Common myeloid progenitor, CD34-positive (primary cell): ENCODE measurements around the gene ITGBL1.
A peak's percentile ranks its signal among the peaks of the same experiment; 100 is the strongest.

Experiments used
- CTCF ChIA-PET: fragments of 350-600 bp; sonication (Branson Sonifier 250); formaldehyde crosslinking; loops from one replicate; lab custom pipeline; 2021; ENCODE audit warnings: antibody characterized with exemption; lab: Charles Lee
- POLR2A ChIA-PET: fragments of 350-600 bp; sonication (Branson Sonifier 250); formaldehyde crosslinking; loops from one replicate; lab custom pipeline; 2021; ENCODE audit warnings: antibody characterized with exemption; lab: Charles Lee
- DNase-seq, 3 donors: peaks; one replicate each; pipeline versions ENCODE4 v3.0.0 to v3.0.0-alpha.2; 2013
- H3K27ac ChIP-seq, 2 experiments: 1 replicate in 1 of 2; 2 replicates in 1 of 2; pipeline ENCODE4 v1.7.0; 2013; ENCODE audit warnings: inconsistent platforms in 2 of 2, low read length in 2 of 2, mild to moderate bottlenecking in 2 of 2, low read depth in 1 of 2, moderate library complexity in 1 of 2; ENCODE audit not compliant: severe bottlenecking in 2 of 2, insufficient read depth in 1 of 2, poor library complexity in 1 of 2
- H3K27me3 ChIP-seq, 5 experiments: replicated peaks in 2 of 5; 1 replicate in 3 of 5; 2 replicates in 2 of 5; pipeline versions ENCODE4 v1.6.1 to v1.7.0; 2013; ENCODE audit warnings: low read length in 4 of 5, mild to moderate bottlenecking in 2 of 5, moderate library complexity in 2 of 5, inconsistent platforms in 1 of 5; ENCODE audit not compliant: insufficient read depth in 5 of 5, control insufficient read depth in 4 of 5
- H3K36me3 ChIP-seq, 4 experiments: 1 replicate in 2 of 4; 2 replicates in 2 of 4; pipeline versions ENCODE4 v1.6.1 to v1.7.0; 2013; ENCODE audit warnings: low read length in 3 of 4, control low read depth in 1 of 4, mild to moderate bottlenecking in 1 of 4; ENCODE audit not compliant: control insufficient read depth in 4 of 4, insufficient read depth in 4 of 4
- H3K4me1 ChIP-seq, 4 experiments: 1 replicate in 3 of 4; 2 replicates in 1 of 4; pipeline versions ENCODE4 v1.6.1 to v1.7.1; 2013; ENCODE audit warnings: low read length in 3 of 4, mild to moderate bottlenecking in 3 of 4, control low read depth in 1 of 4, inconsistent platforms in 1 of 4, moderate library complexity in 1 of 4; ENCODE audit not compliant: control insufficient read depth in 4 of 4, insufficient read depth in 4 of 4; ENCODE audit errors: control extremely low read depth in 1 of 4
- H3K4me3 ChIP-seq, 7 experiments: 1 replicate in 4 of 7; 2 replicates in 3 of 7; pipeline versions ENCODE4 v1.5.1 to v1.7.0; 2013; ENCODE audit warnings: mild to moderate bottlenecking in 7 of 7, low read length in 6 of 7, moderate library complexity in 6 of 7, inconsistent platforms in 2 of 7, low read depth in 2 of 7, control low read depth in 1 of 7; ENCODE audit not compliant: insufficient read depth in 4 of 7, control insufficient read depth in 1 of 7; ENCODE audit errors: extremely low read depth in 1 of 7
- H3K9me3 ChIP-seq, 5 experiments: 1 replicate in 4 of 5; 2 replicates in 1 of 5; pipeline versions ENCODE4 v1.6.1 to v1.7.1; 2013; ENCODE audit warnings: low read length in 4 of 5, mild to moderate bottlenecking in 2 of 5, inconsistent platforms in 1 of 5, low read depth in 1 of 5, moderate library complexity in 1 of 5; ENCODE audit not compliant: control insufficient read depth in 4 of 5, insufficient read depth in 2 of 5; ENCODE audit errors: control extremely low read depth in 1 of 5
- WGBS: methylation state at CpG from one replicate; pipeline ENCODE4 v1.1.5; 2013; ENCODE audit not compliant: insufficient coverage; 5-methylcytosine and 5-hydroxymethylcytosine counted together

ITGBL1 gene

DNA sequence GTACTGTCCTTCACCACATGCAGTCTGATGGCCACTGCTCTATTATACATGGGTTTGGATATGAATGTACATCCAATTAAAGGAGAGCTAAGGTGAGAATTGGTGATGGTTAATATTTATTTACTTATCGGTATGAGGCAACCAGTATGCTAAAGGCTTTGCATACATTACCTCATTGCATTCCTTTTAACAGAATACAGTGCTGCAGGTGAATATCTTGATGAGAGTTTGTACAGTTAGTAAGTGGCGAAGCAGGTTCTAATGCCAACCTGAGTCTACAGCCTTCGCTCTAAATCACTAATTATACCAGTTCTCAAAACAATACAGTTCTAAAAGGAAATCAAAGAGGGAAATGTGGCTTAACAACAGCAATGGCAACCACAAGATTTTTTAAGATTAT lies 284.1 kb downstream of the ITGBL1 start:
- no peaks in the 10 kb centered on the region for H3K36me3 ChIP-seq
- DNase-seq, result no peak
- H3K27ac ChIP-seq, result no peak overlapping the region
- no peaks in the 10 kb centered on the region for H3K27me3 ChIP-seq
- CTCF ChIA-PET, result no interaction called here
- POLR2A ChIA-PET, result no interaction called here
- H3K4me3 ChIP-seq, result no peak overlapping the region
- H3K4me1 ChIP-seq, result no peaks in the 10 kb centered on the region
- no peaks in the 10 kb centered on the region for H3K9me3 ChIP-seq
- no CpG with 5 or more reads among the region's 3 CpGs for WGBS

DNA sequence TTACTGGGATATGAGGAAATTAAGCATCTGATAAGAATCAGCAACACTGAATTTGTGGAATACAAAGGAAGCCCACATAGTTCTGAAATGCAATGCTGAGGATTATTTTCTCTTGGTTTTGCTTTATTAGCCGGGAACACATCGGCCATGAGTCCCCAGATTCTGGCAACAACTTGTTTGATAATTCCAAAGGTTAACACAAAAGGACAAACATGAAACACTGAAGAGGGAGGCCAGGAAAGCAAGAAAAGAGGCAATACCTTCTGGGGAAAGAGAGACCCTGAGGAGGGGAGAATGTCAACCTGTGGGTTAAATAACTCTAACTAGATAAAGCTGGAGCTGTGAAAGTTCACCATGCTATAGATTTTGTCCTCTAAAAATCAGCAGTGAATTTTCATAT lies 285.9 kb downstream of the ITGBL1 start:
- Histone ChIP-seq H3K27me3 (no peaks in the 10 kb centered on the region), H3K4me3 (no peak overlapping the region), H3K4me1 (no peaks in the 10 kb centered on the region), H3K9me3 (no peaks in the 10 kb centered on the region), H3K36me3 (no peaks in the 10 kb centered on the region), H3K27ac (no peak overlapping the region)
- ChIA-PET CTCF (no interaction called here), POLR2A (no interaction called here)
- no peak for DNase-seq
- 94% methylated on average over 2 of the region's 2 CpGs for WGBS

DNA sequence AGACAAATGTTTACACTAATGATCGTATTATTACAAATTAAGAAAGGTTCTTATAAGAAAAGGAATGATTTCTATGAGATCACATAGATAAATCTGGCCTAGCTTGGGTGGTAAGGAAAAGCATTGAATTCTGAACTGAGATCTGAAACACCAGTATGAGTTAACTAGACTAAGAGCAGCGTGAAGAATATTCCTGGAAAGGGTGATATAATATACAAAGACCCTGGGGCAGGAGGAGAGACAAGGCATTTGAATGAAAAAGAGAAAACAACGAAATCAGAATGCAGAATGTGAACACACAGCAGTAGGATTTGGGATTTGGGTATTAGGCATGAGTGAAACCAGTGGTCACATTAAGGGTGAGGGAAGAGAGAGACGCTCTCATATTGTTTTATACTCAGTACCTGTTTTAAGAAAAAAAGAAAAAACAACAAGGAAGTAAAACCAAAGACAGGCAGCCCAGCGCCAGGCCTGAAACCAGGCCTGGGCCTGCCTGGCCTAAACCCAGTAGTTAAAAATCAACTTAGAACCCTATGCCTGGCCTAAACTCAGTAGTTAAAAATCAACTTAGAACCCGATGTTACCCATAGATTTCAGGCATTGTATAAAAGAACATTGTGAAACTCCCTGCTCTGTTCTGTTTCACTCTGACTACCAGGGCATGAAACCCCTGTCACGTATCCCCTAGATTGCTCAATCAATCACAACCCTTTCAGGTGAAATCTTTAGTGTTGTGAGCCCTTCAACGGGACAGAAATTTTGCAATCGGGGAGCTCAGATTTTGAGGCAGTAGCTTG lies 287.1 kb downstream of the ITGBL1 start:
- WGBS, result 100% methylated on average over 7 of the region's 9 CpGs

DNA sequence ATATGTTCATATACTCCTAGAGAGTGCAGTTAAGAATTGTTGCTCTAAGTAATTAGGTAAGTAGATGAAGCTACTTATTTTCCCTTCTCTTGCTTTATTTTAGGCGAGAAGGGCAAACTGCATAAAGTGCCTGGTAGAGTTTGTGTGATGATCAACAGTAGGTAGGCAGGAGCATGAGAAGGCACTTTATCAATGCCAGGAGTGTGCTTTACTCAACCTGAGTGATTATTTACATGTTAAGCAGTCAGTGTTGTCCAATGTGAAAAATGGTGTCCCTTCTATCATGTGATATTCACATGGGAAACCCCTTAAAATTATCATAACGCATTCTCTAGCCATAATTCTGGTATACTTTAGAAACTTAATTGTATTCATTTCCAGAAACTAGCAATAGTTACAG lies 294.0 kb downstream of the ITGBL1 start:
- ChIA-PET POLR2A (no interaction called here), CTCF (interaction anchor here (0.9 kb wide), 1 partner anchor 24 kb away, joined by 3 read pairs; no protein-coding TSS in a partner anchor)
- no peak for DNase-seq
- Histone ChIP-seq H3K36me3 (no peaks in the 10 kb centered on the region), H3K4me3 (no peak overlapping the region), H3K4me1 (peaks cover 0 to 2% (median 0%) of the 10 kb centered on the region in 4 experiments), H3K27me3 (peaks cover 0 to 5% (median 0%) of the 10 kb centered on the region in 5 experiments), H3K9me3 (no peaks in the 10 kb centered on the region), H3K27ac (no peak overlapping the region)
- WGBS, result no CpG with 5 or more reads among the region's 2 CpGs

More for the DNA sequence above, 287.1 kb downstream of the ITGBL1 start:
- Histone ChIP-seq H3K4me1 (no peaks in the 10 kb centered on the region), H3K9me3 (no peaks in the 10 kb centered on the region), H3K4me3 (no peak overlapping the region), H3K36me3 (no peaks in the 10 kb centered on the region), H3K27me3 (no peaks in the 10 kb centered on the region), H3K27ac (no peak overlapping the region)
- ChIA-PET CTCF (no interaction called here), POLR2A (no interaction called here)
- DNase-seq, result no peak

DNA sequence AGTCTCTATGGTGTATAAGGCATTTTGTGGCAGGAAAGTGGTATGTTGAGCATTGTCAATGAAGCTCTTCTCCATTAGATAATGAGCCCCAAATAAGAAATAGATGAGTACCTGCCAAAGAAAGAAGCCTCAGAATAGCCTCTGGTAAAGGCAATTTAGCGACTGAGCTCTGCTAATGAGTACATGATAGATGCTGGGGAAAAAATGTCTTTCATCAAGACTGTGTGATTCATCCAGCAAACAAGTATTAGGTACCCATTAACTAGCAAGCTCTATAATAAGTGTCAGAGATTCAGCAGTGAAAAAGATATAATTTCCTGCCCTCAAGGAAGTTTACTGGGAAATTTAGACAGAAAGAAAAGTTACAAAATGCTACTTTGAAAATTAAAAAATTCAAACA lies 294.6 kb downstream of the ITGBL1 start:
- no CpG with 5 or more reads among the region's 1 CpG for WGBS
- DNase-seq, result no peak
- no peak overlapping the region for H3K27ac ChIP-seq
- H3K4me1 ChIP-seq, result peaks cover 0 to 3% (median 0%) of the 10 kb centered on the region in 4 experiments
- H3K9me3 ChIP-seq, result no peaks in the 10 kb centered on the region
- H3K4me3 ChIP-seq, result no peak overlapping the region
- ChIA-PET POLR2A (no interaction called here), CTCF (interaction anchor here (0.9 kb wide), 1 partner anchor 24 kb away, joined by 3 read pairs; no protein-coding TSS in a partner anchor)
- H3K27me3 ChIP-seq, result peaks cover 0 to 5% (median 0%) of the 10 kb centered on the region in 5 experiments
- H3K36me3 ChIP-seq, result no peaks in the 10 kb centered on the region

DNA sequence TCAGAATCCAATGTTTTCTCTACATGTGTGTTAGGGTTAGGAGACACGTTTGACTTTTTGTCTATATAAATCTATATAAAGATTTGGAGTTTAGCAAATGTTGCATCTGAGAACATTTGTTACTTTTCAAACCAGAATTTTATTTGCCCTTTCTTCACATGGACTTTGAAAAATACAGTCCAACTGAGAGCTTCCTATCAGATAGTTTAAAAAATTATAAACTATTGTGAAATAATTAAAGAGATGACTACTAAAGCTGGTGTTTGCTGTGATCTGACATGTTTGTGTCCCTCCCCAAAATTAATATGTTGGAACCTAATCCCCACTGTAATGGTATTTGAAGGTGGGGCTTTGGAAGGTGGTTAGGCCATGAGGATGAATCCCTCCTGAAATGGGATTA lies 297.1 kb downstream of the ITGBL1 start:
- no peak for DNase-seq
- CTCF ChIA-PET, result no interaction called here
- POLR2A ChIA-PET, result no interaction called here
- Histone ChIP-seq H3K36me3 (no peaks in the 10 kb centered on the region), H3K4me3 (no peak overlapping the region), H3K4me1 (peaks cover 0 to 3% (median 0%) of the 10 kb centered on the region in 4 experiments), H3K9me3 (no peaks in the 10 kb centered on the region), H3K27me3 (peaks cover 0 to 5% (median 0%) of the 10 kb centered on the region in 5 experiments), H3K27ac (no peak overlapping the region)
- no CpG with 5 or more reads among the region's 1 CpG for WGBS

DNA sequence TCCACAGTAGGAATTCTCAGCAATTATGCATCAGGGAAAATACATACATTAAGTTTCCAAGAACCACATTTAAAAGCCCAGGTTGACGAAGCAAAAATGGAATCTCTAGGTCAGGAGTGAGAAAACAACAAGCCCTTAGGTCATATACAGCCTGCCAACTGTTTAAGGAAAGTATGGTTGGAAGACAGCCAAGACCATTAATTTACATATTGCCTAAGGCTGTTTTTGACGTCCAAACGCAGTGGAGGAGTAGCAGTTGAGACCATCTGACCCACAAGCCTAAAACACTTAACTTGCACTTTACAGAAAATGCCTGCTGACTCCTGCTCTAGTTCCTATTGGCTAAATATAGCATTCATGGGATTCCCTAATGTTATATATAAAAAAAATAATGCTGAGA lies 299.0 kb downstream of the ITGBL1 start:
- DNase-seq, result peak in 2 of 3 donors; percentile 27 to 32
- CTCF ChIA-PET, result no interaction called here
- peaks cover 0 to 5% (median 0%) of the 10 kb centered on the region in 5 experiments for H3K27me3 ChIP-seq

More for the DNA sequence above, 299.0 kb downstream of the ITGBL1 start:
- WGBS, result 30% methylated on average over 2 of the region's 3 CpGs
- H3K4me1 ChIP-seq, result peaks cover 0 to 3% (median 0%) of the 10 kb centered on the region in 4 experiments
- no peaks in the 10 kb centered on the region for H3K36me3 ChIP-seq
- no peaks in the 10 kb centered on the region for H3K9me3 ChIP-seq
- no peak overlapping the region for H3K4me3 ChIP-seq
- H3K27ac ChIP-seq, result no peak overlapping the region
- POLR2A ChIA-PET, result no interaction called here
